CD14-positive monocyte (primary cell): ENCODE data around the gene TCHP. TPM values are rescaled to one million over a fixed set of nuclear protein-coding genes. Genes with fewer than 3 reads are reported as not detected.

Experiments used
- DNase-seq, 3 donors: peaks; one replicate each; pipeline ENCODE4 v3.0.0-alpha.2; 2011 to 2022
- H2AFZ ChIP-seq: 2 replicates; pipeline ENCODE4 v1.6.0; 2012; ENCODE audit warnings: mild to moderate bottlenecking, low read depth, low read length, inconsistent platforms; ENCODE audit not compliant: insufficient read depth, poor library complexity, severe bottlenecking
- H3K27ac ChIP-seq, 2 donors: 1 replicate in 1 of 2; 2 replicates in 1 of 2; pipeline ENCODE4 v1.5.1; 2012 to 2013; ENCODE audit warnings: low read length in 2 of 2, control low read depth in 1 of 2, inconsistent platforms in 1 of 2, low read depth in 1 of 2, mild to moderate bottlenecking in 1 of 2
- H3K27me3 ChIP-seq, 2 donors: one replicate each; pipeline versions ENCODE4 v1.6.0 to v1.6.1; 2011 to 2013; ENCODE audit warnings: low read length in 2 of 2; ENCODE audit not compliant: control insufficient read depth in 2 of 2, insufficient read depth in 2 of 2
- H3K36me3 ChIP-seq, 2 donors: replicated peaks in 1 of 2; 1 replicate in 1 of 2; 2 replicates in 1 of 2; pipeline versions ENCODE4 v1.5.1 to v1.6.1; 2012 to 2013; ENCODE audit warnings: low read length in 2 of 2, control low read depth in 1 of 2, inconsistent platforms in 1 of 2, mild to moderate bottlenecking in 1 of 2; ENCODE audit not compliant: insufficient read depth in 2 of 2, control insufficient read depth in 1 of 2
- H3K4me1 ChIP-seq, 2 donors: 1 replicate in 1 of 2; 2 replicates in 1 of 2; pipeline versions ENCODE4 v1.5.1 to v1.6.1; 2012 to 2013; ENCODE audit warnings: low read length in 2 of 2, control low read depth in 1 of 2, inconsistent platforms in 1 of 2, mild to moderate bottlenecking in 1 of 2, moderate library complexity in 1 of 2; ENCODE audit not compliant: insufficient read depth in 2 of 2, control insufficient read depth in 1 of 2
- H3K4me2 ChIP-seq: replicated peaks from 2 replicates; pipeline ENCODE3; 2012; ENCODE audit warnings: low read length, moderate library complexity, mild to moderate bottlenecking; ENCODE audit not compliant: poor library complexity, severe bottlenecking; ENCODE audit errors: extremely low read depth
- H3K4me3 ChIP-seq, 3 experiments: fragments of 200-600 bp in 1 of 3; sonication (generic) in 1 of 3; replicated peaks in 1 of 3; 1 replicate in 2 of 3; 2 replicates in 1 of 3; pipeline ENCODE4 v1.5.1; 2011 to 2013; ENCODE audit warnings: low read length in 3 of 3, mild to moderate bottlenecking in 3 of 3, control low read depth in 2 of 3, low read depth in 2 of 3, inconsistent platforms in 1 of 3, moderate library complexity in 1 of 3
- H3K79me2 ChIP-seq: 2 replicates; pipeline ENCODE4 v1.6.0; 2012; ENCODE audit warnings: mild to moderate bottlenecking, control low read depth, inconsistent platforms, low read length, moderate library complexity; ENCODE audit not compliant: insufficient read depth
- H3K9ac ChIP-seq: 2 replicates; pipeline ENCODE4 v1.6.0; 2017; ENCODE audit warnings: low read length, mild to moderate bottlenecking; ENCODE audit not compliant: insufficient read depth, poor library complexity, severe bottlenecking
- H3K9me3 ChIP-seq, 2 donors: replicated peaks in 1 of 2; 1 replicate in 1 of 2; 2 replicates in 1 of 2; pipeline versions ENCODE4 v1.5.1 to v1.6.1; 2012 to 2013; ENCODE audit warnings: low read length in 2 of 2, control low read depth in 1 of 2; ENCODE audit not compliant: control insufficient read depth in 1 of 2, insufficient read depth in 1 of 2
- H4K20me1 ChIP-seq: 2 replicates; pipeline ENCODE4 v1.6.0; 2012; ENCODE audit warnings: mild to moderate bottlenecking, low read length, control low read depth, moderate library complexity; ENCODE audit not compliant: insufficient read depth
- H3K27ac Mint-ChIP-seq, 7 donors: one replicate each; pipeline ENCODE4 v1.8.0; 2020; ENCODE audit warnings: mild to moderate bottlenecking in 7 of 7, mixed read lengths in 7 of 7, moderate library complexity in 6 of 7, inconsistent platforms in 2 of 7
- H3K27me3 Mint-ChIP-seq, 3 donors: one replicate each; pipeline ENCODE4 v1.8.0; 2021 to 2022; ENCODE audit warnings: low read depth in 3 of 3, mild to moderate bottlenecking in 3 of 3, mixed read lengths in 3 of 3, moderate library complexity in 3 of 3, inconsistent platforms in 1 of 3
- H3K36me3 Mint-ChIP-seq, 2 donors: one replicate each; pipeline ENCODE4 v1.8.0; 2020; ENCODE audit warnings: mixed read lengths in 2 of 2, inconsistent platforms in 1 of 2, mild to moderate bottlenecking in 1 of 2
- H3K4me1 Mint-ChIP-seq: one replicate; pipeline ENCODE4 v1.8.0; 2020; ENCODE audit warnings: mild to moderate bottlenecking, mixed read lengths
- H3K4me3 Mint-ChIP-seq, 2 donors: one replicate each; pipeline ENCODE4 v1.8.0; 2020; ENCODE audit warnings: mild to moderate bottlenecking in 2 of 2, mixed read lengths in 2 of 2, moderate library complexity in 1 of 2
- H3K9me3 Mint-ChIP-seq, 7 donors: one replicate each; pipeline ENCODE4 v1.8.0; 2020 to 2022; ENCODE audit warnings: mixed read lengths in 7 of 7, mild to moderate bottlenecking in 6 of 7, moderate library complexity in 6 of 7, inconsistent platforms in 2 of 7
- CTCF ChIP-seq: fragments of 200-600 bp; IDR thresholded peaks from one replicate; pipeline ENCODE4 v1.8.0; 2022; ENCODE audit warnings: antibody characterized with exemption, mild to moderate bottlenecking
- WGBS: methylation state at CpG from one replicate; pipeline ENCODE4 v1.1.5; 2013; ENCODE audit warnings: missing lambda C conversion rate; ENCODE audit not compliant: insufficient coverage; 5-methylcytosine and 5-hydroxymethylcytosine counted together
- intact Hi-C, 2 donors: fragments of 100-400 bp; cut with micrococcal nuclease; formaldehyde crosslinking; loops; one replicate each; pipeline versions ENCODE4 v1.15.0 to v1.15.1; 2023
- polyA plus RNA-seq, 3 donors: library from polyadenylated mRNA; depleted of rRNA in 1 of 3; unstranded in 2 of 3; stranded (reverse) in 1 of 3; fragments of 300-500 nt in 2 of 3; fragments of >200 nt in 1 of 3; fragmentation: Illumina TruSeq in 2 of 3; gene quantifications; 1 replicate in 2 of 3; 2 replicates in 1 of 3; pipeline ENCODE4 v1.2.3, GENCODE V29; 2012 to 2021

TCHP gene
- polyA plus RNA-seq, 3 donors = 2.6 to 24.5 (median 7.3) TPM

DNA sequence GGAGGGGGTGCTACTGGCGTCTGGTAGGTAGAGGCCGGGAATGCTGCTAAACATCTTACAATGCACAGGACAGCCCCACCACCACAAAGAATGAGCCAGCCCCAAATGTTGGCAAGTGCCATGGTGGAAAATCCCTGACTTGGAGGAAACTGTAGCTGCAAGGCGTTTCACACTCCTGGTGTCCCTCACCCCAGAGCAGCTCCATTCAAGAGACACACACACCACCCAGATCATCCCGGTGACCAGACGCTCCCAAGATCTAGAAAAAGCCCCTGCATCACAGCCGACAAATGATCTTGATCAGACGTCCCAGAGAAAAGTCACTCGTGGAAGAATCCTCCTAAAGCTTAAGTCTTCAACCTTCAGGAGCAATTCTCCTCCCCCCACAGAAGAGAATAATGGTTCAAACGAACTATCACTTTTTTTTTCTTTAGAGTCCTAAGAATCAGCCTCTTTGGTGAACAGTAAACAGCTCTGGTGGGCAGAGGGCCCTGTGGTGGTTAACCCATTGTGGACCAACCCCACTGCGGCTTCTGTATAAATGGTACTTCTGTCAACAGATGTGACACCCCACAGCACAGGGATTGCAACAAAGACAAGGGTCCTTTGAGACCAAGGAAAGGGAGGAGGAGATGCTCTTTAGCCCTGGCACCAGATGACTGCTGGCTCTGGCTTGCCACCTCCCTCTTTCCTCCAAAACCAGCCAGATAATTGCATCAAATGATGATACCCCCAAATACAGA, 22.4 kb upstream of the TCHP start:
- Histone ChIP-seq H3K9ac (no peak overlapping the region), H3K4me3 (peak overlapping the region in 1 of 3 experiments; percentile 97), H3K4me2 (peak overlapping the region; percentile 100), H3K4me1 (peaks cover 47 to 63% of the 10 kb centered on the region in 2 donors), H4K20me1 (peaks cover 61% of the 10 kb centered on the region), H2AFZ (no peak overlapping the region), H3K9me3 (no peaks in the 10 kb centered on the region), H3K36me3 (peaks cover 4 to 11% of the 10 kb centered on the region in 2 donors), H3K27me3 (no peaks in the 10 kb centered on the region), H3K27ac (no peak overlapping the region), H3K79me2 (peaks cover 74% of the 10 kb centered on the region)
- no peaks in the 10 kb centered on the region for H3K9me3 Mint-ChIP-seq
- no peak for TF ChIP-seq CTCF
- WGBS = 96% methylated on average over 4 of the region's 10 CpGs
- peaks cover 26 to 54% of the 10 kb centered on the region in 2 donors for H3K36me3 Mint-ChIP-seq
- peak overlapping the region in 1 of 2 donors; percentile 45 for H3K4me3 Mint-ChIP-seq
- intact Hi-C loops = loop anchor here in 1 of 2 donors (10.0 kb wide), 1 partner anchor 163 kb away; the partner anchor contains the start of gene FAM222A
- H3K27ac Mint-ChIP-seq = peak overlapping the region in 2 of 7 donors; percentile 72 to 79
- DNase-seq = no peak
- H3K4me1 Mint-ChIP-seq = peaks cover 69% of the 10 kb centered on the region
- H3K27me3 Mint-ChIP-seq = peaks cover 0 to 4% (median 2%) of the 10 kb centered on the region in 3 donors

DNA sequence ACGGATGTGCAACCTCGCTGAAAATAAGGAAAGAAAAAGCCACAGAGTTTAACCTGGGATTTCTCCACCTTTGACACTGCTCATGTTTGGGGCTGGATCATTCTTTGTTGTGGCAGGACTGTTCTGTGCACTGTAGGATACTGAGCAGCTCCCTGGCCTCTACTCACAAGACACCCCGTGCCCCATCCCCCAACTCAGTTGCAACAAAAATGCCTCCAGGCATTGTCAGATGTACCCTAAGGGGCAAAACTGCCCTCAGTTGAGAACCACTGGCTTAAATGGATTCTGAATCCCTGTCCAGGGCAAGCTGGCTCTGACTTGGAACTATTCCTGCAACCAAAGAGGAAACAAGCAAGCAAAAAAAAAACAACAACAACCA, 21.8 kb upstream of the TCHP start:
- no peaks in the 10 kb centered on the region for H3K27me3 ChIP-seq
- H4K20me1 ChIP-seq = peaks cover 55% of the 10 kb centered on the region
- peaks cover 46 to 59% of the 10 kb centered on the region in 2 donors for H3K4me1 ChIP-seq
- WGBS = 100% methylated on average over 1 of the region's 3 CpGs
- H3K9me3 Mint-ChIP-seq = no peaks in the 10 kb centered on the region
- no peak for DNase-seq
- intact Hi-C loops = loop anchor here in 1 of 2 donors (10.0 kb wide), 1 partner anchor 163 kb away; the partner anchor contains the start of gene FAM222A
- peaks cover 69% of the 10 kb centered on the region for H3K79me2 ChIP-seq
- peaks cover 70% of the 10 kb centered on the region for H3K4me1 Mint-ChIP-seq
- H3K4me3 Mint-ChIP-seq = peak overlapping the region in 1 of 2 donors; percentile 97
- peak overlapping the region in 5 of 7 donors; percentile 47 to 98 (median 93) for H3K27ac Mint-ChIP-seq
- no peak overlapping the region for H2AFZ ChIP-seq
- H3K27me3 Mint-ChIP-seq = peaks cover 0 to 4% (median 2%) of the 10 kb centered on the region in 3 donors
- H3K4me3 ChIP-seq = peak overlapping the region in 1 of 3 experiments; percentile 97
- no peak overlapping the region for H3K9ac ChIP-seq
- peaks cover 20 to 49% of the 10 kb centered on the region in 2 donors for H3K36me3 Mint-ChIP-seq
- H3K9me3 ChIP-seq = no peaks in the 10 kb centered on the region
- peaks cover 4 to 8% of the 10 kb centered on the region in 2 donors for H3K36me3 ChIP-seq
- peak overlapping the region; percentile 100 for H3K4me2 ChIP-seq
- no peak for TF ChIP-seq CTCF
- H3K27ac ChIP-seq = peak overlapping the region in 1 of 2 donors; percentile 92
